Heart left ventricle (tissue), 13 donors: ENCODE data around the gene FHOD1.

Experiments
- POLR2A ChIP-seq, 2 donors: fragments of 450-650 bp; IDR thresholded peaks; one replicate each; pipeline ENCODE4 v1.6.1; 2017; ENCODE audit warnings: antibody characterized with exemption in 2 of 2, mild to moderate bottlenecking in 2 of 2, moderate library complexity in 2 of 2
- TF ChIP-seq, protein P1 (sequence below), 12 donors: fragments of 200-600 bp; sonication (generic) in 4 of 12; IDR thresholded peaks; one replicate each; pipeline versions ENCODE4 v1.5.0 to v1.8.0; 2018 to 2022; ENCODE audit warnings: antibody characterized with exemption in 12 of 12, mild to moderate bottlenecking in 5 of 12
- donor health status: ischemic (EF 13 %, LVEDD 7.1; RV severe dilation, severe dysfunction).
- donor health status: DM: no; HTN: yes; CAD: no.
- donor health status: DM: no; HTN: no; CAD: no.
- donor health status: ischemic (EF 25% LVEDD 6.9; RV normal size, moderate dysfunction).
- donor health status: ischemic (EF 25% LVEDD 5.7; RV mildly dilated, moderate dysfunction).
- donor health status: ischemic (EF 35%, LVEDD 5.7; RV mildly dilated, moderate dysfunction).
- donor health status: nonischemic (EF 11% LVEDD 7.7; RV severe dilation, severe dysfunction).
- donor health status: DM: yes; HTN: yes; CAD: no.
- donor health status: PGD.
- donor health status: ischemic (EF 29% LVEDD 5.4; RV normal size, mild dysfunction).
- donor health status: nonischemic (EF 23%, LVEDD 6.1; RV moderate dilation, normal function).

DNA sequence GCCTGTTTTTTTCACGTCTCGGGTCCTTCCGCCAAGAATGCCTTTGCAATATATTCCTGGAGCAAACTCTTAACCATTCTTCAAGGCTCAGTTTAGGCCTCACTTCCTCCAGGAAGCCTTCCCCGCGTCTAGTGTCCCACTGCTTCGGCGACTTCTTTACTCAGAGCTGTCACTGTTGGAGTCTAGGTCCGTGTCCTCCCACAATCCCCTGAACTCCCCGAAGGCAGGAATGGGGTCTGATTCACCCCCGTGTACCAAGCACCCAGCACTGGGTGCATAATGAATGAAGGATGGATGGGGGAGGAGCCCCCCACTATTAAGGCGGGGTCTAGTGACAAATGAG is 64.0 kb downstream of the FHOD1 start:
- no peak for TF ChIP-seq POLR2A (IDR thresholded peaks at IDR 0.05)
- TF ChIP-seq, protein P1, sequence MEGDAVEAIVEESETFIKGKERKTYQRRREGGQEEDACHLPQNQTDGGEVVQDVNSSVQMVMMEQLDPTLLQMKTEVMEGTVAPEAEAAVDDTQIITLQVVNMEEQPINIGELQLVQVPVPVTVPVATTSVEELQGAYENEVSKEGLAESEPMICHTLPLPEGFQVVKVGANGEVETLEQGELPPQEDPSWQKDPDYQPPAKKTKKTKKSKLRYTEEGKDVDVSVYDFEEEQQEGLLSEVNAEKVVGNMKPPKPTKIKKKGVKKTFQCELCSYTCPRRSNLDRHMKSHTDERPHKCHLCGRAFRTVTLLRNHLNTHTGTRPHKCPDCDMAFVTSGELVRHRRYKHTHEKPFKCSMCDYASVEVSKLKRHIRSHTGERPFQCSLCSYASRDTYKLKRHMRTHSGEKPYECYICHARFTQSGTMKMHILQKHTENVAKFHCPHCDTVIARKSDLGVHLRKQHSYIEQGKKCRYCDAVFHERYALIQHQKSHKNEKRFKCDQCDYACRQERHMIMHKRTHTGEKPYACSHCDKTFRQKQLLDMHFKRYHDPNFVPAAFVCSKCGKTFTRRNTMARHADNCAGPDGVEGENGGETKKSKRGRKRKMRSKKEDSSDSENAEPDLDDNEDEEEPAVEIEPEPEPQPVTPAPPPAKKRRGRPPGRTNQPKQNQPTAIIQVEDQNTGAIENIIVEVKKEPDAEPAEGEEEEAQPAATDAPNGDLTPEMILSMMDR (IDR thresholded peaks at IDR 0.05), result no peak
